GM18907 (cell line): ENCODE data around the gene BMERB1.
"Not testable (repeated sequence)": the region's sequence is repeated elsewhere in the genome, so short reads cannot be mapped to it uniquely, and the experiment has no call there.

ENCODE experiments used
- ATAC-seq: cut with Tn5 transposase; IDR thresholded peaks from one replicate; pipeline ENCODE4 v1.9.1; 2021; ENCODE audit warnings: mild to moderate bottlenecking, moderate library complexity; ENCODE audit not compliant: unreplicated experiment

The BMERB1 gene

GRCh38 chr16:15607221-15607699, 172.9 kb downstream of the BMERB1 start:
- ATAC-seq, result not testable (repeated sequence)

GRCh38 chr16:15607700-15608396, 173.5 kb downstream of the BMERB1 start:
- no peak for ATAC-seq

GRCh38 chr16:15608398-15609285, 174.3 kb downstream of the BMERB1 start:
- no peak for ATAC-seq

GRCh38 chr16:15609286-15609649, 174.9 kb downstream of the BMERB1 start:
- no peak for ATAC-seq

GRCh38 chr16:15610369-15610871, 176.0 kb downstream of the BMERB1 start:
- no peak for ATAC-seq

GRCh38 chr16:15611610-15612009, 177.2 kb downstream of the BMERB1 start:
- no peak for ATAC-seq

- ATAC-seq, result no peak
Measured at GRCh38 chr16:15613676-15614075, 179.3 kb downstream of the BMERB1 start.

- ATAC-seq, result no peak
Measured at GRCh38 chr16:15616012-15616411, 181.6 kb downstream of the BMERB1 start.

GRCh38 chr16:15616475-15617165, 182.2 kb downstream of the BMERB1 start:
- no peak for ATAC-seq

- ATAC-seq, result no peak
Measured at GRCh38 chr16:15617901-15618300, 183.5 kb downstream of the BMERB1 start.

GRCh38 chr16:15618392-15618791, 184.0 kb downstream of the BMERB1 start:
- no peak for ATAC-seq

GRCh38 chr16:15620611-15621195, 186.3 kb downstream of the BMERB1 start:
- ATAC-seq, result no peak

GRCh38 chr16:15621456-15621855, 187.1 kb downstream of the BMERB1 start:
- no peak for ATAC-seq

- ATAC-seq, result no peak
Measured at GRCh38 chr16:15621889-15622288, 187.5 kb downstream of the BMERB1 start.

- ATAC-seq, result no peak
Measured at GRCh38 chr16:15631730-15632409, 197.5 kb downstream of the BMERB1 start.

- ATAC-seq, result no peak
Measured at GRCh38 chr16:15635926-15636325, 201.5 kb downstream of the BMERB1 start.

- peak; percentile 38 for ATAC-seq
Measured at GRCh38 chr16:15636392-15636873, 202.0 kb downstream of the BMERB1 start.
